ENCODE results near the gene NPR2.

Gene NPR2

DNA sequence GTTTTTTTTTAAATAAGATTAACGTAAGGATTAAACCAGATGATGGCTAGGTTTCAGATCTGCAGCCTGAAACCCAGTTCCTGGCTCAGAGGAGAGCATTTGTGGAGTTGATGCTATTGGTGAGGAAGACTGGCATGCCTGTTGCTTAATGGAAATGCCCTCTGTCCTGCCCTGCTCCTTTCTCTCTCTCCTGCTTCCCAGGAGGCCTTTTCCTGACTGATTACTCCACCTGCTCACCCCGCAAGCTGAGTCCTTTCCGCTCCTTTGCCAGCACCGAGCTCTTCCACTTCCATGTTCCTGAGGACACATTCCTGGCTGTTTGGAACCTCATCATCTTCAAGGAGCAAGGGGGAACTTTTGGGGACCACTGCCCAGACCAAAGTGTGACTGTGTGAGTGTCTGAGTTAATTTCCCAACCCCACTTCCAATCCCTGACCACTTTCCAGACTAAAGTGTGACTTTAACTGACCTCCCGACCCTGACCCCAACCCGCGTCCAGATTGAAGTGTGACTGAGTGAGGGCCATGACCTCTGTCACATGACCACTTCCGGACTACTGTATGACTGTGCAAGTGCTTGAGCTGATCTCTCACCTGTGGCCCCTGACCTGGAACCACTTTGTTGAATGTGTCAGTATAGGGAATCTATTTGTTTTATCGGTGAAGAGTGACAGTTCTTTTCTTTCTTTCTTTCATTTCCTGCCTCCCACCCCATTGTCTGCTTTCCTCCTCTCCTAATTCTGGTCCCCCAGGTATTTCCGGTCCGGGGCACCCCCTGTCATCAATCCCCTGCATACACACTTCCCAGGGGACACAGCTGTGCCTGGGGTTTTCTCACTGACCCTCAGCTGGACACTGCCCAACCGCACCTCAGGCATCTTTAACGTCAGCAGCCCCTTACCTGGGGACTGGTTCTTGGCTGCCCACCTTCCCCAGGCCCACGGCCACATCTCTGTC lies 43.1 kb downstream of the NPR2 start:
- DNase-seq: no peak

DNA sequence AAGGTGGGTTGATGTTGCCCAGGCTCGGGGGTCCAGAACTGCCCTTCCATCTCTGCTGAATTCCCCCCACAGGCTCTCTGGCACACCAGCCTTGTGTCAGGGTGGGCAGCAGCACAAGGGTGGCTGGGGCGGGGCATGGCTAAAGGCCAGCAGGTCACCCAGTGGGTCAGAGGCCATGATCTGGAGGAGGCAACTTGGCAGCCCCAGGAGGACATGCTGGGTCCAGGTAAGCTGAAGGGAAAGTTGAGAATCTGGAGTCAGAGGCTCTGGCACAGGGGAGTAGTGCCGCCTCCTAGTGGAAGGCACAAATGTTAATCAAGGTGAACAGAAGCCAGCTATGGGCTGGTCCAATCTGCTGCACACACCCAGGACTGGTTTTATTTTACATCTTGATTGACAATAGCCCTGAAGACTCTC lies 43.8 kb downstream of the NPR2 start:
- no peak for DNase-seq

DNA sequence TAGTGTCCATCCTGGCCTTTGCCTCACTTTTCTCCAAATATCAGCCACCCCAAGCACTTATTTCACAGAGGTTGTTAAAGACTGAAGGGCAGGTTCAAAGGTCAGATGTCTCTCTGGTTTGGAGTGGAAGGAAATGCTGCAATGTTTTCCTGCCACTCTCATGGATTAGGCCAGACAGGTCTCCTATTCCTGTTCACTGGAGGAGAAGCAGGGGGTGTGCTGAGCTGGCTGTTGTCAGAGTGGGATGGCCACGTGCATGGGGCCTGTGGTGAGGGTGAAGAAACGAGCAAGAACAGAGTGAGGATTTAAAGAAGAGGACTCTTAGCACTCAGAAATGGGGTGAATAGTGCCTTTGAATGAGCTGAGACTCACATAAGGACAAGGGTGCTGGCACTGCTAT lies 44.4 kb downstream of the NPR2 start:
- no peak for DNase-seq

- no peak for DNase-seq
These were observed 45.2 kb downstream of the NPR2 start for GRCh38 chr9:35836595-35836994.

DNA sequence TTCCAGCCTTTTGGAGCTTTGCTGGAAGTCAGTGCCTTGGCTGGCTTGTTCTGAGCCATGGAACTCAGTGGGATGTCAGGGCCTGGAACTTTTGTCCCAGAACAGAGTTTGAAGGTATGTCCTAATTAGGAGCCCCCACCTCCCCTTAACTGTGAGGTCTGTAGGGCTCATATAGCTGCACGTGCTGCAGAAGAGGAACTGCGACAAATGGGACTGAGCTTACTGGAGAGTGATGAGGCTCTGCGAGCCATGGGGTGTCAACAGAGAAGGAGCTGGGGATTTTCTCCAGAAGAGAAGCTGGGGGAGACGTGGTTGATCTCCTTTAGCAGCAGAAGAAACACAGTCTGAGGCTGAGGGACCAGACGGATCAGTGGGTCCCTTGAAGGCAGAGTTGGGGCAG lies 48.5 kb downstream of the NPR2 start:
- DNase-seq: no peak

GRCh38 chr9:35840881-35841644 lies 49.7 kb downstream of the NPR2 start:
- DNase-seq: no peak

GRCh38 chr9:35841645-35841900 lies 50.2 kb downstream of the NPR2 start:
- DNase-seq: no peak

GRCh38 chr9:35842020-35842745 lies 50.8 kb downstream of the NPR2 start:
- DNase-seq: no peak

GRCh38 chr9:35842795-35843194 lies 51.4 kb downstream of the NPR2 start:
- DNase-seq: no peak

GRCh38 chr9:35844628-35845270 lies 53.4 kb downstream of the NPR2 start:
- peak; percentile 65 for DNase-seq

DNA sequence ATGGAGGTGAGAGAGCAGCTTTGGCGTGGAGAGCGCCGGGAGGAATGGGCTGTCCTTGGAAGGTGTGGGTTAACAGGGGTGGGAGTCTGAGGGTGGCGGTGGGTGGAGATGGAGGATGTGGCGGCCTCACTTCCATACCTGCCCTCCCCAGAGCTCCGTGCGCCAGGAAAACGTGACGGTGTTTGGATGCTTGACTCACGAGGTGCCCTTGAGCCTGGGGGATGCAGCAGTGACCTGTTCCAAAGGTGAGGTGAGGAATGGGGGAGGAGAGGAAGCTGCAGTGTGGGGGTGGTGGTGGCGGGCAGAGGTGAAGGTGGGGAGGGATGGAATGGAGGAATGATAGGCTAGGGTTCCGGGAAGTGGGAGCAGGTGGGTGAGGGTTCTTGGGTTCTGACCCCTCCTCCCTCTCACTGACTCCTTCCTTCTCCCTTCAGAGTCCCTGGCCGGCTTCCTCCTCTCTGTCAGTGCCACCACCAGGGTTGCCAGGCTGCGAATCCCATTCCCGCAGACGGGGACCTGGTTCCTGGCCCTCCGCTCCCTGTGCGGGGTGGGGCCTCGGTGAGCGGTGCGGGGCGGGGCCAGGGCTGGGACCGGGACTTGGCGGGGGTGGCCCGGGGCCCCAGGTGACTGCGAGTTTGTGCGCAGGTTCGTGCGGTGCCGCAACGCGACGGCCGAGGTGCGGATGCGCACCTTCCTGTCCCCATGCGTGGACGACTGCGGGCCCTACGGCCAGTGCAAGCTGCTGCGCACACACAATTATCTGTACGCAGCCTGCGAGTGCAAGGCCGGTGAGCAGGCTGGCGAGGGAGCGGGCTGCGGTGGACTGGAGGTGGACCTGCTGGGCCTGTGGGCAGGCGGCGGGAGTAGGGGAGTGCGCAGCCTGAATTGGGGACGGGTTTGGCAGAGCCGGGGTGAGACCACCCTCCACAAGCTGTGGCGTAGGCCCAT lies 54.7 kb downstream of the NPR2 start:
- no peak for DNase-seq

GRCh38 chr9:35847792-35848572 lies 56.6 kb downstream of the NPR2 start:
- DNase-seq: no peak

DNA sequence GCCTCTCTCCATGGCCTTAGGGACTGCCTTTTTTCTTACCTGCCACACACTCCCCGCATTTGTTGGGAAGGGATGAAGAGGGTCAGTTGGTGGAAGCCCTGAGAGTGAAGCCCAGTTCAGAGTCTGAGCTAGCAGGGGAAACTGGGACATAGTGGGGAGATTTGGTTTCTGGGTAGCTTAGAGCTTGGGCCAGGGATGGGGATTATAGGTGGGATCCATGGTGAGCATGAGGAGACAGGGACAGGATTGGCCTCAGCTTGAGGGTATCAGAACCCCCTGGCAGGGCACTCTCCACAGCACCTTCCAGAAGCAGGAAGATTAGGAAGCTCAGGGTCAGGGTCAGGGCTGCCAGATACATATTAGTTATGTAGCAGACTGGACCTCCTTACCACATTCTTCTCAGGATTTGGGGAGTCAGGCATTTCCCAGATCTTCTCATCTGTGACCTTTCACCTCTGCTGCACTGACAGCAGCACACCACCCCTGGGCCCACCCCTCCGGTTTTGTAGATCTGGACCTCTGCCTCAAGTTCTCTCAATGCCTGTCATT lies 61.0 kb downstream of the NPR2 start:
- DNase-seq: no peak

DNA sequence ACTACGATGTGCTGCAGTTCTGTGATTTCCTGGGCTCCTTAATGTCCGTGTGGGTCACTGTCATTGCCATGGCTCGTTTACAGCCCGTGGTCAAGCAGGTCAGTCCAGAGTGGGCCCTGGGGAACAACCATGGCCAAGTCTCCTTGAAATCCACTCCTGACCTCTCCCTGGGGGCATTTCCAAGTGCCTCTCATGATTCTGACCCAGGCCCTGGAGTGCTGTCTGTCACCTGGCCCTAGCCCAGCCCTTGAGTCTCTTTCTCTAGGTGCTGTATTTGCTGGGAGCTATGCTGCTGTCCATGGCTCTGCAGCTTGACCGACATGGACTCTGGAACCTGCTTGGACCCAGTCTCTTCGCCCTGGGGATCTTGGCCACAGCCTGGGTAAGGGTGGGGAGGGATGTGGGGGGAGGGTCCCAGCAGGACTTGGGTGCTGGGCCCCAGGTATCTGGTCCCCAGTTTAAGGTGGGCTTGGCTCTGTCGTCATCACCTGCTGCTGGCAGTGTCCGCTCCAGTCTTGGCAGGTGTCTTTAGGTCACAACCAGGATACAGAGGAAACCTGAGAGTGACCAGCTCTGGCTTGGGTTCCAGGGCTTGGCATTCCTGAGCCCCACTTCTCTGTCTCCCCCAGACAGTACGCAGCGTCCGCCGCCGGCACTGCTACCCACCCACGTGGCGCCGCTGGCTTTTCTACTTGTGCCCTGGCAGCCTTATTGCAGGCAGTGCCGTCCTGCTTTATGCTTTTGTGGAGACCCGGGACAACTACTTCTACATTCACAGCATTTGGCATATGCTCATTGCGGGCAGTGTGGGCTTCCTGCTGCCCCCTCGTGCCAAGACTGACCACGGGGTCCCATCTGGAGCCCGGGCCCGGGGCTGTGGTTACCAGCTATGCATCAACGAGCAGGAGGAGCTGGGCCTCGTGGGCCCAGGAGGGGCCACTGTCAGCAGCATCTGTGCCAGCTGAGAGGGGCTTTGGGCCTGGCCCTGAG lies 61.8 kb downstream of the NPR2 start:
- no peak for DNase-seq

DNA sequence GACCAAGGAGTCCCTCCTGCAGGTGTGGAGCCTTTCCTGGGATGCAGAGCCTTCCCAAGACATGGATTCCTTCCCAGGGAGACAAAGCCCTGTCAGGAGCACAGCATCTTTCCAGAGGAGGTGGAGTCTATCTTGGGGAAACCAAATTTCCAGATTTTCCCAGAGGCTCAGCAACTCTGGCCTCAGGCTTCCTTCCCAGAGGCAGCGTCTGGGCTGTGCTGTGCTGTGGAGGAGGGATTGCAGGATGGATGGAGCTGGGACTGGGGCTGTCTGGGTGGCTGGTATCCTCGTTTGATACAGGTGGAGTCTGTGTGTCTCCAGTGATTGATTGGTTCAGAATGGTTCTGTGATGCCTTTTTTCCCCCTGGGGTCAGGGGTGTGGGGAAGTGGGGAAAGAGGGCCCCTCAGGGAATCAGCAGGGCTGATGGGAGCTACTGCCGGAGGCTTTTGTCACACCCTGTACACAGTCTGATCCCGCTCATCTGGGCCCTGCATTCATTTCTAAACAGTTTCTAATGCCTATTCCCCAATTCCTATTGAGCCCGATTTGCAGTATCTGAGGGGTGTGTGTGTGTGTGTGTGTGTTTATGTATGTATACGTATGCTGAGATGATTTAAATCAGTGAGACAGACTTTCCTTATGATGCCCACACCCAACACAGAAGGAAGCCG lies 62.8 kb downstream of the NPR2 start:
- DNase-seq: no peak

DNA sequence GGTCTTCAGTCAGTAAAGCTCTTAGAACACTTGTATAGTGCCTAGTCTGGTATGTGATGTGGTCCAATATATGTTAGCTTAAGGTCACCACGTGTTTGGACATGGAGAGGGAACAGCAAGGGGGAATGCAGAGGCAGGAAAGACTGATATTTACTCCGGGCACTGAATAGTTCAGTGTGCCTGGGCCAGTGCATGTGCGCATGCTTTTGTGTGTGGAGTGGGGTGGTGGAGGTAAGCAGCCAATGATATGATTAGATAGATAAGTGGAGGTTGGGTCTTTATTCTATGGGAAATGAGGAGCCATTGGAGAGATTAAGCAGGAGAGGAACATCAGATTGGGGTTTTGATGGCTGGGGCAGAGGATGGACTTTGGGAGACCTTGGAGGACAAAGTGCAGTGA lies 64.8 kb downstream of the NPR2 start:
- no peak for DNase-seq

DNA sequence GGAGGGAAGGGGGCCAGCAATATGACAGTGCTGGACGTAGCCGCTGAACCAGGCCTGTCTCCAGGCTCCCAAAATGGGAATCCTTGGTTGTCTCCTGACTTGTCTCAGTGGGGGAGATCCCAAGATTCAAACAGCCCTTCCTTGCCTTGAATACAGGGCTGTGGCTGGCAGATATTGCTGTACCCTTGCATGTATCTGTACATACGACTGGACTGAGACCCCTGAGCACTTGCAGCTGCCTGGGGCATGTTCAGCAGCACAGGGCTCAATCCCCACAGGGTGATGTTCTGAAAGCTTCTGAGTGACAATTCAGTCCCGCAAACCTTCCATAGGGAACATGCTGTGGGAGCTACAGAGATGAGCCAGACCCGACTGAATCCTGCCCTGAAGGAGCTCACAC lies 65.5 kb downstream of the NPR2 start:
- no peak for DNase-seq

DNA sequence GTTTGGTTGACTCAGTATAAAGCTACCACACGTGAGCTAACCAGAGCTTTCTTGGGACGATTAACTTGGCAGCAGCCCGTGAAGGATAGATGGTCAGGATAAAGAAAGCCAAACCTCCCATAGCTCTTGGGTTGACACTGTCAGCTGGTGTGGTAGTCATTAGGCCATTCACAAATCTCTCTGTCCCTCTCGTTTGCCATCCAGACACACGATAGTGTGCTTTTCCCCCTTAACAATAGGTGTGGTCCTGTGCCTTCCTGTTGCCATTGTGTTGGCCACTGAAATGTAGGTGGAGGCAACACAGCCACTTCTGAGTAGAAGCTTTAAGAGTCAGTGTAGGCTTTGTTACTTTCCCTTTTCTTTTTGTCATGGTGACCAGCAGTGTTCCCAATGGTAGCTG lies 67.1 kb downstream of the NPR2 start:
- no peak for DNase-seq

Measured in CD4-positive, alpha-beta T cell treated with Interleukin-15 for 1 hour (primary cell).